Activated naive CD4-positive, alpha-beta T cell treated with anti-CD3 and anti-CD28 coated beads for 36 hours (primary cell): ENCODE data around the gene MICAL3. TPM values are rescaled to one million over a fixed set of nuclear protein-coding genes. Genes with fewer than 3 reads are reported as not detected.

Source experiments
- CTCF ChIA-PET: fragments of 350-600 bp; sonication (Branson Sonifier 250); formaldehyde crosslinking; loops from one replicate; lab custom pipeline; 2021; ENCODE audit warnings: antibody characterized with exemption; lab: Charles Lee
- DNase-seq: peaks from one replicate; pipeline ENCODE4 v3.0.0-alpha.2; 2020
- H3K27ac Mint-ChIP-seq: one replicate; pipeline ENCODE4 v1.8.0; 2021; ENCODE audit warnings: mild to moderate bottlenecking, mixed read lengths
- H3K27me3 Mint-ChIP-seq: one replicate; pipeline ENCODE4 v1.8.0; 2021; ENCODE audit warnings: low read depth, mixed read lengths
- H3K36me3 Mint-ChIP-seq: one replicate; pipeline ENCODE4 v1.8.0; 2021; ENCODE audit warnings: low read depth, mixed read lengths
- H3K4me1 Mint-ChIP-seq: one replicate; pipeline ENCODE4 v1.8.0; 2021; ENCODE audit warnings: low read depth, mixed read lengths
- H3K4me3 Mint-ChIP-seq: one replicate; pipeline ENCODE4 v1.8.0; 2021; ENCODE audit warnings: mild to moderate bottlenecking, moderate library complexity, mixed read lengths
- H3K9me3 Mint-ChIP-seq: one replicate; pipeline ENCODE4 v1.8.0; 2021; ENCODE audit warnings: mixed read lengths
- intact Hi-C: fragments of 100-400 bp; cut with micrococcal nuclease; formaldehyde crosslinking; loops from one replicate; pipeline ENCODE4 v1.15.1; 2023
- total RNA-seq, 2 experiments: library from RNA; stranded (reverse); gene quantifications; one replicate each; pipeline ENCODE4 v1.2.3, GENCODE V29; 2021

Gene MICAL3
- total RNA-seq, 2 experiments from 2014 or later: 21.0 to 25.8 TPM

DNA sequence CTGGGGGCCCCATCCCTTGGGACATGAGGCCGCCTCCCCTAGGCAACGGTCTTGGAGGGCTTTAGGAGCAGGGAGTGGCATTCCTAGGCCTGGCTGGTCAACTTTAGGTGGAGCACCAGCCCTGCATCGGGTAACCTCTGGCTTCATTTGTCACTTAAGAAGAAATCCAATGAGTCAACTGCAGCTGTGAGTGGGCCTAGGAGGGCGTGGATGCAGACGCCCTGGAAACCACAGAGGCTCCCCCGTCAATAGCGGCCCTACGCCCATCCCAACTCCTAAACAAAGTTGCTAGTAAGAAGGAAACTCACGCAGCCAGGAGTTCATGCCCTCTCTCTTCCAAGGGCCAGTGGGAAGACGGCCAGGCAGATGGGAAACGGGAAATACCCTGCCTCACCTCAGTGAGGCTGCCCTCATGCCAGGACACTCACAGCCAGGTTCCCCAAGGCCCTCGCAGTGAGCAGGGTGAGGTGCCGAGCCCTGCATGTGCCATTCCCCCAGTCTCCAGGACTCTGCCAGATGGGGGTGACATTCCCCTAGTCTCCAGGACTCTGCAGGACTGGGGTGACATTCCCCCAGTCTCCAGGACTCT lies 270.9 kb downstream of the MICAL3 start:
- Mint-ChIP-seq H3K36me3 (peaks cover 2% of the 10 kb centered on the region), H3K4me1 (peaks cover 5% of the 10 kb centered on the region), H3K27ac (no peak overlapping the region), H3K4me3 (no peak overlapping the region), H3K9me3 (no peaks in the 10 kb centered on the region), H3K27me3 (no peaks in the 10 kb centered on the region)
- intact Hi-C loops: no loop called here
- DNase-seq: no peak
- CTCF ChIA-PET: interaction anchor here (1.7 kb wide), 1 partner anchor 31 kb away, joined by 10 read pairs; no protein-coding TSS in a partner anchor

DNA sequence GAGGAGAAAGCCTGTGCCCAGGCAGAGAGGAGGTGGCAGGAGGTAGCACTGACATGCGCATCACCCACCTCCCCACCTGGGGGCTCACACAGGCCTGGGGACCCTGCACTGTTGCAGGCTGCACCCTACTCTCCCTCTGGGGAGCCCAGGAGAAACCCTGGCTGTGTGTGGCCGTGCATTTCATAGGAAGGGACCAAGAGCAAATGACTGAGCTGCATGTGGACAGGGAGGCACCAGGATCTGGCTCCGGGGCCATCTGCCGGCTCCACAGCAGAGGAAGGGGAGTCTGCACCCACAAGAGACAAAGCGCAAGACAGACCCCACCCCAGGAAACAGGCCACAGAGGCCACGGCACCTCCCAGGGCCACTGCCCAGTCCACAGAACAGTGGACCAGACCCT lies 272.8 kb downstream of the MICAL3 start:
- intact Hi-C loops: no loop called here

DNA sequence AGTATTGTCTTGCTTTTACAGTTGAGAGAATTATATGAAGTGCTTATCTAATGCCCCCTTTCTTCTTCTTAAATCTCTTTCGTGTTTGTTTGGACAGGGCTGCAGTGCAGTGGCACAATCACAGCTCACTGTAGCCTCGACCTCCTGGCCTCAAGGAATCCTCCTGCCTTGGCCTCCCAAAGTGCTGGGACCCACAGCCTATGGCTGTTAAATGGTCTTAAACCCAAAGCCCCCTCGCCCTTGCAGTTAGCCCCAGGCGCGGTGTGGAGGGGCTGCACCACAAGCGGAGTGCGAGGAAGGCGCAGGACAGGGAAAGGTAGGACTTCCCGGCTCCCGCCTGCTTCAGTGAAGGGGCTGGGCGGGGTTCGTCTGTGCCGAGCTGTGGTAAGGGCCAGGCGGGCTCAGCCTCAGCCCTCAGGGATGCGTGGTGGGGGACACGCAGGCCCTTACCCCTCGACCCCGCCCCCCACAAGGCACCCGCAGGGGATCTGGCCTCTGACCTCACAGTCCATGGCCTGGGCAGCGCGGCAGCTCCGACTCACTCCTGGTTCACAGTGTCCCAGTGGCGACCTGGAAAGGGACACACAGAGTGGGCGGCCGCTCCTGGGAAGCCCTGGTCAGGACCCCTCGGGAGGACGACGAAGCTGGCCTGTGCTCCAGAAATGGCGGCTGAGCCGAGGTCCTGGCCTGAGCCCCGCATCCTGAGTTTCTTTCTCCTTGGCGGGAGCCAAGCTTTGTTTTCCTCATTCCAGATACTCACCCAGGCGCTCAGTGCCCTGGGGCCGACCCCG lies 274.6 kb downstream of the MICAL3 start:
- Mint-ChIP-seq H3K27me3 (no peaks in the 10 kb centered on the region), H3K36me3 (no peaks in the 10 kb centered on the region), H3K4me3 (no peak overlapping the region), H3K27ac (no peak overlapping the region), H3K4me1 (peaks cover 5% of the 10 kb centered on the region), H3K9me3 (no peaks in the 10 kb centered on the region)
- DNase-seq: no peak
- intact Hi-C loops: no loop called here
- CTCF ChIA-PET: interaction anchor here (2.7 kb wide), 1 partner anchor 35 kb away, joined by 12 read pairs; no protein-coding TSS in a partner anchor

More for the DNA sequence above, 272.8 kb downstream of the MICAL3 start:
- H3K27ac Mint-ChIP-seq: no peak overlapping the region
- CTCF ChIA-PET: interaction anchor here (1.3 to 2.7 kb wide), 2 partner anchors 10 to 33 kb away, joined by 4 to 12 read pairs; no protein-coding TSS in a partner anchor
- no peaks in the 10 kb centered on the region for H3K9me3 Mint-ChIP-seq
- no peak for DNase-seq
- no peaks in the 10 kb centered on the region for H3K27me3 Mint-ChIP-seq
- H3K36me3 Mint-ChIP-seq: no peaks in the 10 kb centered on the region
- no peak overlapping the region for H3K4me3 Mint-ChIP-seq
- H3K4me1 Mint-ChIP-seq: peaks cover 3% of the 10 kb centered on the region

DNA sequence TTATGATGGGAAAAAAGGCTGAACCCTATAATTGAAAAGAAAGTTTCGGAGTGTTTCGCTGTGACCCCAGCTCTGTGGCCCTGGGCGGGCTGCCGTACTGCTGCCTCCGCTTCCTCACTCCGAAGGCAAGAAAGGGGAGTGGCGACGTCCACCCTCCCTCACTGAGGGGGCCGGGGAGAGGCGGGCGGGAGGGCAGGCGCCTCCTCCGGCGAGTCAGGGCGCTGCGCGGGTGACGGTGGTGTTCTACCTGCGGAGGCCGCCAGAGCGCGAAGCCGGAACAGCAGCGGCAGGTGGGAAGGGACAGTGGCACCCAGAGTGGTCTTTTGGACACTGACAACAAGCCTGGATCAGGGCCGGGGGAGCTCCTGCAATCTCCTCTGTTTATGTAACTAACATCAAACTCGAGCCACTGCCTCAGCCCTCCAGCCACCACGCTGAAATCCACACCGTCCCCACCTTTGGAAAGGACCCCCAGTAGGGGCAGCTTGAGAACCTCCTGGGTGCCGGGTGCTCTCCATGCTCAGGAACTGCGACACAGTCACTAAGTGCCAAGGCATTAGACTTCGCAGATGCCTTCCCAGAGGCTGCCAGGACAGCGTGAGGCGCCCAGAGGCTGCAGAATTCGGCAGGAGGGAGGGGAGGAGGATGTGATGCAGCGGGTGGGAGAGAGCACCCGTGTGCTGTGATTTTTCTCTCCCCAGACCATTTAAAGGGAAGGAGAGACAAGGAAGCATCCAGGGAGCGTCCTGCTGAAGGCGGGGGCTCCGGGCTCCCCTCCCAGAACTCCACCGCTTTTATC lies 275.6 kb downstream of the MICAL3 start:
- H3K27ac Mint-ChIP-seq: no peak overlapping the region
- CTCF ChIA-PET: interaction anchor here (1.3 kb wide), 1 partner anchor 327 kb away, joined by 3 read pairs; no protein-coding TSS in a partner anchor
- intact Hi-C loops: no loop called here

DNA sequence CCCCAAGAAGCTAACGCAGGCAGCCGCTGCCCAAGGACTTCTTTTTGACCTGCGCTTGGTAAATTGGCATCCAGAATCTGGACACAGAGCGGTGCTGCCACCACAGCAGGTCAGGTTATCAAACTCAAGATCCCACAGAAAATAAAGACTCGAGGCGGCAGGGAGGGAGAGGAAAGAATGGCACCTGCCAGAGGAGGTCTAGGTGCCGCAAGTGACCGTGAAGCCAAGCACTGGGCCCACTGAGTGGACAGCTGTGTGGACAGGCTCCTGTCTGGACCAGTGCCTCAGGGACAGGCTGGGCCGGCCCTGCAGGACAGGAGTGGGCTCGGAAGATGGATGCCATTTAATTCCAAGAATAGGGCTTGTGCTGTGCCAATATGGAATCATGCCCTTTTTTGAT lies 277.4 kb downstream of the MICAL3 start:
- Mint-ChIP-seq H3K27ac (no peak overlapping the region), H3K4me3 (no peak overlapping the region), H3K27me3 (no peaks in the 10 kb centered on the region), H3K36me3 (no peaks in the 10 kb centered on the region), H3K4me1 (peaks cover 4% of the 10 kb centered on the region), H3K9me3 (no peaks in the 10 kb centered on the region)
- intact Hi-C loops: no loop called here
- DNase-seq: no peak
- CTCF ChIA-PET: no interaction called here

More for the DNA sequence above, 275.6 kb downstream of the MICAL3 start:
- Mint-ChIP-seq H3K27me3 (no peaks in the 10 kb centered on the region), H3K9me3 (no peaks in the 10 kb centered on the region), H3K4me3 (no peak overlapping the region), H3K36me3 (no peaks in the 10 kb centered on the region), H3K4me1 (peaks cover 1% of the 10 kb centered on the region)
- DNase-seq: no peak

DNA sequence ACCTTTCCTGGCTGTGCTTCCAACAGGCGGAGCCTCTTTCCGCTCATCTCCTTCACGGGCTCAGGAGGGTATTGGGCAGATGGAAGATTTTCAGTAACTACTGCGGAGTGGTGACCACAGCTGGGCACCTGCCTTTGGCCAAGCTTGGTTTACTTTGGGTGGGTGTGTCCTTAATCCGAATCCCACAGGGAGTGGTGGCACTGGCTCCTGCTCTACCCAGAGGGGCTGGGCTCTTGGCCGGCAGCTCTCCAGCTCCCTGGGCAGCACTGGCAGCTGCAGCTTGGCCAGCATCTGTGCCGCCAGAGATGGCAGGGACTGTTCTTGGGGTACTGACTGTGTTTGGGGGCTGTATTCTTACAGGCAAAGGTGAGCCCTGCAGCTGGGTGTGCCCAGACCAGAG lies 279.9 kb downstream of the MICAL3 start:
- CTCF ChIA-PET: interaction anchor here (0.9 to 8.0 kb wide), 6 partner anchors 12 to 332 kb away, joined by 3 to 112 read pairs (median 4); no protein-coding TSS in a partner anchor
- H3K9me3 Mint-ChIP-seq: no peaks in the 10 kb centered on the region
- no peak overlapping the region for H3K4me3 Mint-ChIP-seq
- H3K27me3 Mint-ChIP-seq: no peaks in the 10 kb centered on the region
- intact Hi-C loops: no loop called here
- peaks cover 4% of the 10 kb centered on the region for H3K4me1 Mint-ChIP-seq
- no peak overlapping the region for H3K27ac Mint-ChIP-seq
- no peak for DNase-seq
- H3K36me3 Mint-ChIP-seq: no peaks in the 10 kb centered on the region

DNA sequence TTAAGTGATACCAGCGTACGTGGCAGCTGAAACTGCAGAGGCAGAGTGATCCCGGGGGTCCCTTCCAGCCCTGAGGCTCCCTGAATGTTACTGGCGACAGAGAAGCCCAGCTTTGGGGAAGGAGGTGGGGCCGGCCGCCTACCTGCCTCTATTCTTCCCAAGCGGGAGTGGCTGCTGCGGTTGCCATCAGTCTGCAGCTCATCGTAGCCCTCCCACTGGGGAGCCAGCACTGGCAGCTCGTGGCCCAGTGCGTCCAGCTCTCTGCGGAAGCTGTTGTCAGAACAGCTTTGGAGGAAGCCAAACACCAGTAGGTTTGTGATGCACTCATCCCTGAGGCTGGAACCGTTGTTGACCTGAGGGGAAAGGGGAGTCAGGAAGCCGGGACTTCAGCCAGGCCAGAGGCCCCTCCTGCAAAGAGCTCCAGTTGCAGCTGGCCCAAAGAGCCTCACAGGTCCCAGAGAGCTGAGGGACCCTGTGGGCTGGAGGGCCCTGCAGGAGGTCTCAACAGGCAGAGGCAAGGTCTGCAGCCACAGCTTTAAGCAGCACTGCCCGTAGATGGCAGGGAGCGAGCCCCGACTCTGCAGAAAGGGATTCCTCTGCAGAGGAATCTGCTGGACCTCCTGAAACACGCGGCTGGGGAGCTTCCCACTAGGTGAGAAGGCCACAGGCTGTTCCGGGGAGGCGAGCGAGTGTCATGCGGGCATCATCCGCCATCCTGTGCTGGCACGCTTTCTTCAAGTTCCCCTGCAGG lies 280.5 kb downstream of the MICAL3 start:
- H3K36me3 Mint-ChIP-seq: no peaks in the 10 kb centered on the region
- CTCF ChIA-PET: interaction anchor here (0.9 to 8.0 kb wide), 8 partner anchors 12 to 332 kb away, joined by 3 to 112 read pairs (median 4); no protein-coding TSS in a partner anchor
- H3K27ac Mint-ChIP-seq: no peak overlapping the region

DNA sequence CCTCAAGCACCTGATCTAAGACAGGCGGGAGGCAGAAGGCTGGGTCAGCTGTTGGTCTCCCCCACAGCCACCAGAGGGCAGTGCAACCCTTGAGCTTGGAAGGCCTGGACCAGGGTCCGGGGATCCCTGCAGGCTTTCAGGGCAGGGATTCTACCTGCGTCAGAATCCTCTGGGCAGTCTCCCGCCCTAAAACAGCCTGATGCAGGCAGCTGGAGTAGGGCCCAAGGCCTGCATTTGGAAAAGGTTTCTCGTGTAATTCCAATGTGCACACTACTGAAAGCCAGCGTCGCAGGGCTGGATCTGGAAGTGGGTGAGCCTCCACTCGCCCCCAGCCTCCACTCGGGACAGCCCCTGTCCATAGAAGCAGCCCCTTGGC lies 281.8 kb downstream of the MICAL3 start:
- Mint-ChIP-seq H3K36me3 (no peaks in the 10 kb centered on the region), H3K27ac (no peak overlapping the region), H3K9me3 (no peaks in the 10 kb centered on the region), H3K4me1 (peaks cover 4% of the 10 kb centered on the region), H3K27me3 (no peaks in the 10 kb centered on the region), H3K4me3 (no peak overlapping the region)
- CTCF ChIA-PET: interaction anchor here (0.6 to 8.0 kb wide), 17 partner anchors 10 to 651 kb away, joined by 3 to 112 read pairs (median 4); partner anchors contain the start of gene BID
- peak; percentile 79 for DNase-seq
- intact Hi-C loops: loop anchor here (1.0 kb wide), 2 partner anchors 43 to 334 kb away; no protein-coding TSS in a partner anchor

More for the DNA sequence above, 280.5 kb downstream of the MICAL3 start:
- peaks cover 4% of the 10 kb centered on the region for H3K4me1 Mint-ChIP-seq
- H3K27me3 Mint-ChIP-seq: no peaks in the 10 kb centered on the region
- no peak for DNase-seq
- H3K4me3 Mint-ChIP-seq: no peak overlapping the region
- H3K9me3 Mint-ChIP-seq: no peaks in the 10 kb centered on the region
- intact Hi-C loops: no loop called here

DNA sequence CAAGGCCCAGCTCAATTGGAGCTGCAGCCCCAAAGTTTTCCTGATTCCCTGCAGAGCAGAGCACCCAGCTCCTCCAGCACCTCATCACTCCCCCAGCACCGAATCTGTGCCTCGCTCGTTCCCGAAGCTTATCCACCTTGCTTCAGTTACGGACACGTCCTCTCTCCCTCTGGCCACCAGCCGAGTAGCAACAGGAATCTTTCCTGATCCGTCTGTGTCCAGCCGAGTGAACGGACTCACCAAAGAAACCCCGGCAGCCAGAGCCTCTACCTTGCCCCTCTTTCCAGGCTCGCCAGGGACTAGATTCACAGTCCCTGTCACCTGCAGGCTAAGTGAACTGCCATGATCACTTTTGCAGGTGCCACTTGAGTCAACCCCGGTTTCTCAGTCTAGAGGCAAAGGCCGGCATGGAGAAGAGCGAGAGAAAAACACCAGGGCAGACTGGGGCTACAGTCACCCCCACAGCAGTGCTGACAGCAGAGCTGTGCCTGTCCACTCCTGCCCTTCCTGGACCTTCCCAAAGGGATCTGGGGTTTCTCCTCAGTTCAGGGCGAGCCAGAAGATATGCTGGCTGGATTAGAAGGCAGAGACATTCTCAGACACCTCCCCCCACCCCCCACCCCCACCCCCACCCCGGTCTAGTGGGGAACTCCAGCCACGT lies 282.4 kb downstream of the MICAL3 start:
- Mint-ChIP-seq H3K9me3 (no peaks in the 10 kb centered on the region), H3K27me3 (no peaks in the 10 kb centered on the region), H3K4me1 (peaks cover 4% of the 10 kb centered on the region), H3K27ac (no peak overlapping the region), H3K36me3 (no peaks in the 10 kb centered on the region), H3K4me3 (no peak overlapping the region)
- CTCF ChIA-PET: interaction anchor here (0.6 to 8.0 kb wide), 18 partner anchors 10 to 650 kb away, joined by 3 to 112 read pairs (median 4); partner anchors contain the start of gene BID
- intact Hi-C loops: loop anchor here (1.0 kb wide), 2 partner anchors 43 to 334 kb away; no protein-coding TSS in a partner anchor
- no peak for DNase-seq

DNA sequence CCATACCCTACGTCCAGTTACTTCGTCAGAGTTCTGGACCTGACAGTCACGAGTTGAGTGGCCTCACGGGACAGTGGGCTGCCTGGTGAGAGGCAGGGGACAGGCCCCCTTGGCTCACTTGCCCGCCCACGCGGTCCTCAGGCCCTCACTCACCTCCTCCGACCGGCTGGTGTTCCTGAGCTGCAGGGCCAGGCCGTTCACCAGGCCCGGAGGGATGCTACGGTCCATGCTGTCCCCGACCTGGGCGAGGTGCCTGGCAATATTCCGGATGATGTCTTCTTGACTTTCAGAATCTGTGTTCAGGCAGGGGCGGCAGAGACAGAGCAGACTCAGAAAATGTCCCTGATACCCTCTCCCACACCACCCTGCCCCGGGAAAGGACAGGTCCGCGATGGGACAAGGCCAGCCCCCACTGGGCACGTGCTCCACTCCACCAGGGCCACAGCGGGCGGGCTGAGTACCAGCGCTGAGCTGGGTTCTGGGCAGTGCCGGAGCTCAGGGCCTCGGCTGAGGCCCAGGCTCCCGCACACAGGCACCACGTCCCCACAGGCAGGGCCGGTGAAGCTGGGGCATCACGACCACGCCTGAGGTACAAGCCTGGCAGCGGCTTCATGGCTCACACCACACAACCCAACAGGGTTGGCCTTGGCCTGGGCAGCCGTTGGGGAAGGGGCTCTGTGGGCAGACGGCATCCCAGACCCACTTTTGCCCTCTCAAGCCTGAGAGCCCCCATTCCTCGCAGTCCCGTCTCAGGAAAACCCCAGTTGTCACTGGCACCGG lies 285.0 kb downstream of the MICAL3 start:
- Mint-ChIP-seq H3K9me3 (no peaks in the 10 kb centered on the region), H3K4me3 (no peak overlapping the region), H3K27me3 (no peaks in the 10 kb centered on the region), H3K4me1 (peaks cover 8% of the 10 kb centered on the region), H3K27ac (no peak overlapping the region), H3K36me3 (no peaks in the 10 kb centered on the region)
- DNase-seq: no peak
- intact Hi-C loops: no loop called here
- CTCF ChIA-PET: interaction anchor here (8.0 kb wide), 1 partner anchor 44 kb away, joined by 112 read pairs; no protein-coding TSS in a partner anchor
